ENCODE measurements around the gene IL1A.
"Not testable (repeated sequence)": the region's sequence is repeated elsewhere in the genome, so short reads cannot be mapped to it uniquely, and the experiment has no call there.

The IL1A gene, protein sequence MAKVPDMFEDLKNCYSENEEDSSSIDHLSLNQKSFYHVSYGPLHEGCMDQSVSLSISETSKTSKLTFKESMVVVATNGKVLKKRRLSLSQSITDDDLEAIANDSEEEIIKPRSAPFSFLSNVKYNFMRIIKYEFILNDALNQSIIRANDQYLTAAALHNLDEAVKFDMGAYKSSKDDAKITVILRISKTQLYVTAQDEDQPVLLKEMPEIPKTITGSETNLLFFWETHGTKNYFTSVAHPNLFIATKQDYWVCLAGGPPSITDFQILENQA

DNA sequence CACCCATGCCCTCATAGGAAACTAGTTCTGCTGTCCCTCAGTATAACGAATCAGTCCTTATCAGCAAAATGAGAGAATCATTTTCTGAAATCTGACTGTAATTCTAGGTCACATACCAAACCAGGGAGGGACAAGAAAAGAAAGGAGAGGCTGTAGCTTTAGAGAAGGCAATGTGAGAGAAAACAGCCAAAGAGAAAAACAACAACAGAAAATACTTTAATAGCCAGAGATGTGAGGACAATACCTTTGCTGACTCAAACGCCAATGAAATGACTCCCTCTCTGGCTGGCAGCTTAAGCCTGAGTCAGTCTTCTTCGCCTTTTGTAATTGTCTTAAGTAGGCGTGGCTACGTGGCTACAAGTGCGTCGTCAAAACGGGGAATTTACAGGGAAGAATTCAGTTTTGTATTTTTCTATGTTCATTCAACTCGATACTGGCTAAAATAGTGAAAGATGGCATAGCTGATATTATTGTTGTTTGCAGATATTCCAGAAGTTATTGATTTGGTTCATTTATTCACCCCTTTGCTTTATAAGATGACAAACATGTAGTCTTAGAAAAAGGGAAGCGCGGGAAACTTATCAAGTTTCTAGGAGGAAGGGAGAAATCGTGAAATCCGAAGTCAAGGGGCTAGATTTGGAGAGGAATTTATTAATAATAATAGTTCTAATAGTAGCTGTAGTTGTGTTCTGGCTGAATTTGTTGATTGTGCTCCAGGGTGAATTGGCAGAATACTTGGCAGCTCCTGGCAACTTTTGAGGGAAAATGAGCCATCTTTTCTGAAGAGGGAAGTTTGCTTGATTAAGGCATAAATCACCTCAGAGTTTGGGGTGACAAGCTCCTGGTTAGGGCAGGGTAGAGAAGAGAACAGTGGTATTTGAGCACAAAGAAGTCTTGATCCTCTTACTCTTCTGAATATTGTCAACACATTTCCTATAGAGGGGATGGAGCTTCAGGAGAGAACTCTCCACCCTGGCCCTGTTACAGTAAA lies at the start of gene IL1A:
Gene IL1A, minus strand, starts transcription at position 295 of the 991 bp plus-strand sequence. CDS start 723 bp downstream, outside the sequence.
- peak within 1 kb of the TSS in 1 of 21 experiments; percentile 59 for H3K27ac ChIP-seq
- peak within 1 kb of the TSS in 2 of 7 experiments; percentile 0 to 14 for H3K4me3 ChIP-seq

DNA sequence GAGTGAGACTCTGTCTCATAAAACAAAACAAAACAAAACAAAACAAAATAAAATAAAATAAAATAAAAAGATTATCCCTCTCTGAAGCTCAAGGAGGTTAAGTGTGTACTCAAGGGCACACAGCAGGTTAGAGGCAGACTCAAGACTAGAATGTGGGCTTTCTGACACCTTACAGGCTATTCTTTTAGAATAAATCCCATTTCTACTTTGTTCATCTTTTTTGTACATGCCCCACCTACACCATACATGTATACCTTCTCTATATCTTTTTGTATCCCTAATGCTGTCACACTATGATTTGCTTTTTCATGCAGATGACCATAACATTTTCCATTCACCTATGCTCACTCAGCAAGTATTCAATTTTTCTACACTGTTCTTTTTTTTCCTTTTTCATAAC lies 49.7 kb upstream of the IL1A start:
- no peak overlapping the region for H3K4me3 ChIP-seq
- no peak overlapping the region for H3K27ac ChIP-seq

DNA sequence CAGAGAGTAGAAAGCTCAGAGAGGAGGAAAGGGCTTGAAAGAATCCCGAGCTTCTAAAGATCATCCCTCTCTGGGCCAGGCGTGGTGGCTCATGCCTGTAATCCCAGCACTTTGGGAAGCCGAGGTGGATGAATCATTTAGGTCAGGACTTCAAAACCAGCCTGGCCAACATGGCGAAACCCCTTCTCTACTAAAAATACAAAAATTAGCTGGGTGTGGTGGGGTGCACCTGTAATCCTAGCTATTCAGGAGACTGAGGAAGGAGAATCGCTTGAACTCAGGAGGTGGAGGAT lies 49.3 kb upstream of the IL1A start:
- H3K27ac ChIP-seq, H3K4me3 ChIP-seq: not testable (repeated sequence)

DNA sequence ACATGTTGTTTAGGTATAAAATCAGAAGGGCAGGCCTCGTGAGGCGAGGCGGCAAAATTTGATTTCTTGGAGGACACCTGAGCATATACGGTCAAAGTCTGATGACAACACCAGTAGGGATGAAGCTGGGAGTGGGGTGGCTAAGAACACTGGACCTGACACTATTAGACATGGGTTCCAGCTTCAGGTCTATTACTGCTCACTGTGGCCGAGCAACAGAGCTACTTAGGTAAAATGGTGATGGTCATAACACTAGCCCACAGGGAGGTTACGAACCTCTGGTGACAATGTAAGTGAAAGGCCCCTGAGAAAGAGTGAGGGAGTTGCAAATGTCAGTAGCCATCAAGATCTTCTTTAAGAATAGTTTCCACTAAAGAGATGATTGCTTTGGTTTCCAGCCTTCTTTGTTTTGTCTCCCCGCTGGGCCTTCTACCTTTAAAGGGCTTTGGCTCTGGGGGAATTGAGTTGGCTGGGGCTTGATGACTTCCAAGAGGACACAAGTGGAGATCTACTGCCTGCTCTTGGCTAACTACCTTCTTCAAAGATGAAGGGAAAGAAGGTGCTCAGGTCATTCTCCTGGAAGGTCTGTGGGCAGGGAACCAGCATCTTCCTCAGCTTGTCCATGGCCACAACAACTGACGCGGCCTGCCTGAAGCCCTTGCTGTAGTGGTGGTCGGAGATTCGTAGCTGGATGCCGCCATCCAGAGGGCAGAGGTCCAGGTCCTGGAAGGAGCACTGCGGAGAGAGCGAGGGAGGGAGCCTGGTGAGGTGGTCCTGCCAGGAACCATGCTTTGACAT lies 48.7 kb upstream of the IL1A start:
- H3K27ac ChIP-seq, result no peak overlapping the region
- H3K4me3 ChIP-seq, result no peak overlapping the region

DNA sequence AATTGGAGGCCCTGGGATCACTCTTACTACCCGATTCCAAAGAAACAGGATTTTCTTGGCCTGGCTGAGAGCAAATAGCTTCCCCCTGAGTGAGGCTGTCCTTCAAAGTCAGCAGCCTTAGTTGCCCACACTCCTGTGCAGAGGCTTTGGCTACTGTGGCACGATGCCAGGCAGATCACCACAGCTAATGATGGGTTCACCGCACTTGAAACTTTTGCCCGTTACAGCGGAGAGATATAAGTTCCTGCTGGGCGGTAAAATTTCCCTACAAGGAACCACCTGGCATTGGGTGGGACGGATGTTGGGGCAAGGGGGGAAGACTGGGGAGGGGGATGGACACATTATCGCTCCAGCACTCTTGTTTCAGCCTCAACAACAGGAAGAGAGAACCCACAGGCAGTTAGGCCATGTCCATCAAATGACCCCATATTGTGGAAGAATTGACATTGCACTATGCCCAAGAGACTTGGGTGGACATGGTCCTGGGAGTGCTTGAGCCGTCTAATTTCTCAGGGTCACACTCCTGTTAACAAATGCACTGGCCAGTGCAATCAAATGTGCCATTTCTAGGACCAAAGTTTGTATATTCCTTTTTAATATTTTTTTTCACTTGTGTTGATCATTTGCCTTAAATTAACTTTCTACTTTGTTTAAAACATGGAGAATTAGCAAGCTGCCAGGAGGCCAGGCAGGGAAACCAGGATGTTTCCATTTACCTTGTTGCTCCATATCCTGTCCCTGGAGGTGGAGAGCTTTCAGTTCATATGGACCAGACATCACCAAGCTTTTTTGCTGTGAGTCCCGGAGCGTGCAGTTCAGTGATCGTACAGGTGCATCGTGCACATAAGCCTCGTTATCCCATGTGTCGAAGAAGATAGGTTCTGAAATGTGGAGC lies 47.9 kb upstream of the IL1A start:
- Histone ChIP-seq H3K4me3 (no peak overlapping the region), H3K27ac (no peak overlapping the region)

DNA sequence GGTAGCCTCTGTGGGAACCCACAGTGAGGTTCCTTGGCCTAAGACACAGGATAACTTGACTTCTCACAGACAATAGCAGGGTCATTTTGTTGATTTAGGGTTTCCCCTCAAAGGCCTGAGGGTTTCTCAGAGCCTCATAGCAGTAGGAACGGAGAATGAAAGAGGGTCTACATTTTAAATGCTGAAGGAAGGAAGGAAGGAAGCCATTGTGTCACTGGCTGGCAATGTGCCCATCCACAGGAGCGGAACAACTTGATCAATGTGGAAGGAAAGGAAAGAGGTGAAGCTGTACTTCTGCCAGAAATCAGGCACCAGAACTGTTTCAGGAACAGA lies 47.2 kb upstream of the IL1A start:
- H3K4me3 ChIP-seq, result no peak overlapping the region
- H3K27ac ChIP-seq, result no peak overlapping the region

DNA sequence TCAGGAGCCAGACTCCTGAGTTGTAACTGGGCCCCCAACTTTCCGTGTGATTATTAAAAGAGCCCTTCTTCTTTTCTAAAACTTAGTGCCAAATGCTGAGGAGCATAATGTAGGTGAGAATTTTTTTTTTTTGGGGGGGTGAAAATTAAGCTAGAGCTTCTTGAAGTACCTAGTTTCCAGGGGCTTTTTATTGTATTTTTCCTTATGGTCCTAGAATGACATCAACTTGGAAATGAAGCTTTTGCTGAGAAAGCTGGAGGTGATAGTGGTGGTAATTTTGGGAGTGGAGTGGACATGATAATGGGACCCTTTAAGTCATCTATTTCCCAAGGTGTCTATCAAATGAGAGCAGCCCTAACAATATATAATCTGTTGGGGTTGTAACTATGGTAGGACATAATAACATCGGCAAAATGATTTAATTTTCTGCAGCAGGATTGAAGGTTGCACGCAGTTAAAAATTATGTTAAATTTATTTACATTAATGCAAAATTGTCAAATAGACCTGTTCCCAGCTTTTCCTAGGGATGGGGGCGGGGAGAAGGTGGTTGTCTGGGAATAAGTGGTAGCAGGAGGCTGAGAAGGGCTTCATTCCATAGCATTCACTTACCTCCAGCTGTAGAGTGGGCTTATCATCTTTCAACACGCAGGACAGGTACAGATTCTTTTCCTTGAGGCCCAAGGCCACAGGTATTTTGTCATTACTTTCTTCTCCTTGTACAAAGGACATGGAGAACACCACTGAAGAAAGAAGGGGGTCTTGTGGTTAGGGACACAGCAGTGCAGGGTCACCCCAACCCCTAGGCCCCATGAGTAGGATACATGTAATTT lies 46.6 kb upstream of the IL1A start:
- Histone ChIP-seq H3K27ac (no peak overlapping the region), H3K4me3 (no peak overlapping the region)

DNA sequence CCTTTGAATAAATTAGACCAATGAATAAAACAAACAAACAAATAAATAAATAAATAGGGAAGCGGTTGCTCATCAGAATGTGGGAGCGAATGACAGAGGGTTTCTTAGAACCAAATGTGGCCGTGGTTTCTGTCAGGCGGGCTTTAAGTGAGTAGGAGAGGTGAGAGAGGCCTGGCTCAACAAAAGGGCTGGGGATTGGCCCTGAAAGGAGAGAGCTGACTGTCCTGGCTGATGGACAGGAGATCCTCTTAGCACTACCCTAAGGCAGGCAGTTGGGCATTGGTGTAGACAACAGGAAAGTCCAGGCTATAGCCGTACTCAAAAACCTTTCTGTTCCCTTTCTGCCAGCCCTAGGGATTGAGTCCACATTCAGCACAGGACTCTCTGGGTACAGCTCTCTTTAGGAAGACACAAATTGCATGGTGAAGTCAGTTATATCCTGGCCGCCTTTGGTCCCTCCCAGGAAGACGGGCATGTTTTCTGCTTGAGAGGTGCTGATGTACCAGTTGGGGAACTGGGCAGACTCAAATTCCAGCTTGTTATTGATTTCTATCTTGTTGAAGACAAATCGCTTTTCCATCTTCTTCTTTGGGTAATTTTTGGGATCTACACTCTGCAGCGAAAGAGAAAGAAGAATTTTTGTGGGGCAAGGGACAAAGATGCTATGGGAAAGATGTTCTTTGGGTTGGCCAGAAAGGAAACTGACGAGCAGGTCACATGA lies 45.8 kb upstream of the IL1A start:
- H3K4me3 ChIP-seq, result no peak overlapping the region
- no peak overlapping the region for H3K27ac ChIP-seq

DNA sequence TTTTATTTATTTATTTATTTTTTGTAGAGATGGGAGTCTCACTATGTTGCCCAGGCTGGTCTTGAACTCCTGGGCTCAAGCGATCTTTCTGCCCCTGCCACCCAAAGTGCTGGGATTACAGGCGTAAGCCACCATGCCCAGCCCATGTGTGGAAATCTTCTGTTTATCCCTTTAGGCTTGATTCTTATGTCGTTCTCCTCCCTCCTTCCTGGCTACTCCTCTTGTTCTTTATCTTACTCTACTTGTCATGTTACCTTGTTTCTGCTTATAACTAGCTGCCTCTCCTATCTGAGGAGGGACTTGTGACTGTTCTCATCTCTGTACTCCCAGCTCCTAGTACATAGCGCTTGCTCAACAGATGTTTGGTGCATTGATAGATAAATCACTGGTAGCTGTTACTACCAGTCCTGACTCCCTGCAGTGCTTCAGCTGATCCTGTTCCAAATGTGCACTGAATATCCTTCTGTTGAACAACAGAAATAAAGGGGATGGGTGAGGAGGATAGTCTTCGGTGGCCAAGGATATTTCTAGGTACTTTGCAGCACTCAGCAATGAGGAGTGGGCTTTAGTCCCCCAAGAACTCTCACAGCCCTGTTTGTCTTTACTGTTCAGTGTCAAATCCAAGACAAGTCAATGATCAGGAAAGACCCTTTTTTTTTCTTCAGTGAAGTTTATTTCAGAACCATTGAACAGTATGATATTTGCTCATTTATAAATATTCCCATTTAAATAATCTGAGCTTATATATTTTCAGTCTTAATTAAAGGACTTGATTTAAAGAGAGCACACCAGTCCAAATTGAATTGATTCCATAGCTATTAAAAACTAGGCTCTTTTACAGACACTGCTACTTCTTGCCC lies 45.0 kb upstream of the IL1A start:
- no peak overlapping the region for H3K27ac ChIP-seq
- no peak overlapping the region for H3K4me3 ChIP-seq

DNA sequence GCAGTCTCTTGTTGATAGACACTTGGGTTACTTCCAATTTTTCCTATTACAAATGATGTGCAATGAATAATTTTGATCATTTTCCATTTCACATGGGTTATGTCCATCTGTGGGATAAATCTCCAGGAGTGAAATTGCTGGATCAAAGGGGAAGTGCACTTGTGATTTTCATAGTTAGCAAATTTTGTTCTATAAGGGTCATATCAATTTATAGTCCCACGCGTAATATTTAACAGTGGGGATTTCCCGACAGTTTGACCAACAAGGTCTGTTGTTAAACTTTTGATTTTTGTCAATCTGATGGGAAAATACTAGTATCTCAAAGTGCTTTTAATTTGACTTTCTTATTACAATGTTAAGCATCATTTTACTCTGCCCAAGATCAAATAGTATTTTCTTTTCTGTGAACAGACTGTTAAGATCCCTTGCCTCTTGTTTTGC lies 44.0 kb upstream of the IL1A start:
- no peak overlapping the region for H3K27ac ChIP-seq
- no peak overlapping the region for H3K4me3 ChIP-seq

DNA sequence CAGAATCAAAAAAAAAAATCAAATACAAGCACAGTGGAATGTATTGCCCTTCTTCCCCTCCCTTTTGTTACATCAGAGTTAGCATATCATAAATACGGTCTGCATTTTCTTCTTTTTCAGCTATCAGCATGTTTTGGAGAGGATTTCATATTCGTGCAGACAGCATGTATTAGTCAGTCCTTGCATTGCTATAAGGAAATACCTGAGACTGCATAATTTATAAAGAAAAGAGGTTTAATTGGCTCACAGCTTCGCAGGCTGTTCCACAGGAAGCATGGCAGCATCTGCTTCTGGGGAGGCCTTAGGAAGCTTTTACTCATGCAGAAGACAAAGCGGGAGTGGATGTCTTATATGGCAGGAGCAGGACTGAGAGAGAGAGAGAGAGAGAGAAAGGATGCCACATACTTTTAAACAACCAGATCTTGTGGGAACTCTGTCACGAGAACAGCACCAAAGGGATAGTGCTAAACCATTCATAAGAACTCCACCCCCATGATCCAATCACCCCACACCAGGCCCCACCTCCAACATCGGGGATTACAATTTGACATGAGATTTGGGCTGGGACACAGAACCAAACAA lies 43.4 kb upstream of the IL1A start:
- no peak overlapping the region for H3K27ac ChIP-seq
- H3K4me3 ChIP-seq, result no peak overlapping the region

DNA sequence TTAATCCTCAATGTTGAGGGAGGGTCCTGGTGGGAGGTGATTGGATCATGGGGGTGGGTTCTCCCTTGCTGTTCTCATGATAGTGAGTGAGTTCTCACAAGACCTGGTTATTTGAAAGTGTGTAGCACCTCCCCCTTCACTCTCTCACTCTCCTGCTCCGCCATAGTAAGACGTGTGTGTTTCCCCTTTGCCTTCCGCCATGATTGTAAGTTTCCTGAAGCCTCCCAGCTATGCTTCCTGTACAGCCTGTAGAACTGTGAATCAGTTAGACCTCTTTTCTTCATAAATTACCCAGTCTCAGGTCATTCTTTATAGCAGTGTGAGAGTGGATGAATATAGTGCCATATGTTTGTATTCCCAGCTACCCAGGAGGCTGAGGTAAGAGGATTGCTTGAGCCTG lies 42.7 kb upstream of the IL1A start:
- H3K27ac ChIP-seq, result no peak overlapping the region

DNA sequence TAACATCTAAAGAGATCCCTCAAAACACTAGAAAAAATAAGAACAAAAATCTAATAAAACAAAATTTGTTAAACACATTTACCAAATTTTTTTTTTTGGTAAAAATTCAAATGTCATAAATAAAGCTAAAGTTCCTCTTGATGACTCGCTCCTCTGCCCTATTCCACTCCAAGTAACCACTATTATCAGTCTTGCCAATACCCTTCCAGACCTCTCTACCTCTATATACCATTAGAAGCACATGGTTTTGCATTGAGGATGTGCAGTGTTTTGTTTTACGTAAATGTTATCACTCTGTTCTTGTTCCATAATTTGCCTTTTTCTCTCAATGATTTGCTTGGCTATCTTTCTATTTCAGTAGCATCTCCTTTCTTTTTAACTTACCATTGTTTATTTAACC lies 41.4 kb upstream of the IL1A start:
- no peak overlapping the region for H3K27ac ChIP-seq
- H3K4me3 ChIP-seq, result no peak overlapping the region

More for the DNA sequence above, 42.7 kb upstream of the IL1A start:
- no peak overlapping the region for H3K4me3 ChIP-seq

DNA sequence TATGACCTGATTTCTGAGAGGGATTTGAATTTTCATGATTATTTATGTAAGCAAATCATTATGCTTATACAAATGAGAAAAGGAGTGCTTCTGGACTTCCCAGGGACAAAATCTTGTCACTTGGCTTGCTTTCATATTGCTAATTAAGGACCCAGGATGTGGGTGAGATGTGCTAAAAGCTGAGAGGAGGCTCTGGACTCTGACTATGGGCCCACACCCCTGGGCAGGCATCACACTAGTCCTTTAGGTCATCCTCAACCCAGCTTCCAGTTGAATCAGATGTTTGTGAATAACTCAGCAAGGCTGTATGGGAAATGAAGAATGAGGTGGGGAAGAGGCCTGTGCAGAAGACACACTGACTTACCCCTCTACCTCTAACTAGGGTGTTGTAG lies 40.4 kb upstream of the IL1A start:
- Histone ChIP-seq H3K4me3 (no peak overlapping the region), H3K27ac (no peak overlapping the region)

DNA sequence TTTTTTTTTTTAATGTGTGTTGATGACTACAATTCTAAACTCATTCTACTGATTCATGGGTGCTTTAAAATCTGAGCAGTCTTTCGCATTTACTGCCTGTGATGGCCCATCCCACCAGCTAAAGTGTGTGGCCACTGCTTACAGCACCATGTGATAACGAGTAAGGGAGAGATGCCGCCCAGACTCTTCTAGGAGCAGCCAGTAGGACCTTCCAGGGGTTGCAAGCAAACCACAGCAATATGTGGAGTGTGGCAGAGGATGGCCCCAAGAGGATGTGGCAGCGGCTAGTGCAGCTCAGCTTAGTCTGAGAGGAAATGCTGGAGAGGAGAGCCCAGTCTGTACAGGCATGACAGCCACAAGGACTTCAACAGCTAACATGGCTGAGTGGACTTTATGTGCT lies 37.4 kb upstream of the IL1A start:
- H3K4me3 ChIP-seq, result no peak overlapping the region

DNA sequence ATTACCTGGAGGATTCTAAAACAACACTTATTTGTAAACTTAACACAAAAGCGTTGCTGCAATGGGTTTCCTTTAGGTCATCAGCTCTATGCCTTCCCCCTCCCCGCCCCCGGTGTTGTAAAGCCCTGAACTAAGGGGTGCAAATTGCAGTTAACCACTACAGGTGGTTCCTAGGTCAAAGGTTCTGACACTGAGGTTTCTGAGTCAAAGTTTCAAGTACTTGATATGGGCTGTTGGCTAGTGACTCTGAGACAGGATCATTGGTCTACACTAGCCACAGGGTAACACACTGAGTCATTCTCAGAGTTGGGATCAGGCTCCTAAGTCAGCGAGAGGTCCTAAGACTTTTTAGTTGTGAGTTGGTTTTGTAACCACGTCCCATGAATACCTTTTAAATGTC lies 36.8 kb upstream of the IL1A start:
- Histone ChIP-seq H3K4me3 (no peak overlapping the region), H3K27ac (no peak overlapping the region)

More for the DNA sequence above, 37.4 kb upstream of the IL1A start:
- H3K27ac ChIP-seq, result no peak overlapping the region

DNA sequence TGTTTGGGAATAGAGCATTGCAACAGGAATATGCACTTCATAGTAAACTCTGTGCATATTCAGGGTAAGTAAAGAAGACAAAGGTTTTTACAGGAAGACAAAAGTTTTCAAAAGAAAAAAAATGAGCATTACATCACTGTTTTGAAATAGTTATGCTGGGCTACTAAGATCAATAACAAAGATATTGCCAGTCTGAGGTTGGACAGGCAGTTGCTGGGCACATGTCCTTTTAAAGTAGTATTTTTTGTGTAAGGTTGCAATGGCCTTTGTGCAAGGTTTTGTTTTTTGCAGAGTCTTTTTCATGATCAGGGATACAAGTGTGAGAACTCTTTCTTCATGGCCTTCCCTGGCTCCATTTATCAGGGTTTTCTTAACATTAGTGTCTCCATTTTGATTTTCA lies 36.0 kb upstream of the IL1A start:
- H3K27ac ChIP-seq, result no peak overlapping the region

More for the DNA sequence above, 36.0 kb upstream of the IL1A start:
- H3K4me3 ChIP-seq, result no peak overlapping the region

Data from skin epidermis (tissue), 12 donors.